ENCODE data around the gene EFCAB6.

The EFCAB6 gene

GRCh38 chr22:43583501-43583900 is 228.6 kb downstream of the EFCAB6 start:
- DNase-seq (ENCODE audit: low read depth): no peak

- DNase-seq (ENCODE audit: low read depth): no peak
Observed at GRCh38 chr22:43582394-43582793, 229.7 kb downstream of the EFCAB6 start.

- no peak for DNase-seq (ENCODE audit: low read depth)
Observed at GRCh38 chr22:43580271-43580750, 231.8 kb downstream of the EFCAB6 start.

GRCh38 chr22:43574738-43575137 is 237.4 kb downstream of the EFCAB6 start:
- DNase-seq (ENCODE audit: low read depth): no peak

GRCh38 chr22:43572710-43573109 is 239.4 kb downstream of the EFCAB6 start:
- no peak for DNase-seq (ENCODE audit: low read depth)

- DNase-seq (ENCODE audit: low read depth): no peak
Observed at GRCh38 chr22:43571181-43571580, 240.9 kb downstream of the EFCAB6 start.

GRCh38 chr22:43570531-43571165 is 241.5 kb downstream of the EFCAB6 start:
- DNase-seq (ENCODE audit: low read depth): no peak

GRCh38 chr22:43569111-43569510 is 243.0 kb downstream of the EFCAB6 start:
- no peak for DNase-seq (ENCODE audit: low read depth)

GRCh38 chr22:43567691-43568324 is 244.3 kb downstream of the EFCAB6 start:
- no peak for DNase-seq (ENCODE audit: low read depth)

GRCh38 chr22:43566561-43567332 is 245.4 kb downstream of the EFCAB6 start:
- DNase-seq (ENCODE audit: low read depth): no peak

- no peak for DNase-seq (ENCODE audit: low read depth)
Observed at GRCh38 chr22:43566021-43566420, 246.1 kb downstream of the EFCAB6 start.

GRCh38 chr22:43564859-43565258 is 247.2 kb downstream of the EFCAB6 start:
- DNase-seq (ENCODE audit: low read depth): no peak

- DNase-seq (ENCODE audit: low read depth): no peak
Observed at GRCh38 chr22:43563571-43563970, 248.5 kb downstream of the EFCAB6 start.

GRCh38 chr22:43562843-43563242 is 249.3 kb downstream of the EFCAB6 start:
- DNase-seq (ENCODE audit: low read depth): no peak

GRCh38 chr22:43561415-43562178 is 250.5 kb downstream of the EFCAB6 start:
- DNase-seq (ENCODE audit: low read depth): no peak

GRCh38 chr22:43560651-43561050 is 251.5 kb downstream of the EFCAB6 start:
- no peak for DNase-seq (ENCODE audit: low read depth)

GRCh38 chr22:43555561-43556515 is 256.3 kb downstream of the EFCAB6 start:
- DNase-seq (ENCODE audit: low read depth): no peak

- DNase-seq (ENCODE audit: low read depth): no peak
Observed at GRCh38 chr22:43554694-43555365, 257.3 kb downstream of the EFCAB6 start.

GRCh38 chr22:43554259-43554636 is 257.9 kb downstream of the EFCAB6 start:
- no peak for DNase-seq (ENCODE audit: low read depth)

- no peak for DNase-seq (ENCODE audit: low read depth)
Observed at GRCh38 chr22:43553451-43554258, 258.4 kb downstream of the EFCAB6 start.
